Endometrium (tissue), 2 donors: ENCODE results near the gene LNX1.

ENCODE experiments used
- FAIRE-seq: peaks from 2 replicates; lab custom pipeline; 2012; peaks lifted over from hg19 to GRCh38; lab: Jason Lieb, UNC
- donor health status: control.
- donor health status: control.

LNX1 gene

DNA sequence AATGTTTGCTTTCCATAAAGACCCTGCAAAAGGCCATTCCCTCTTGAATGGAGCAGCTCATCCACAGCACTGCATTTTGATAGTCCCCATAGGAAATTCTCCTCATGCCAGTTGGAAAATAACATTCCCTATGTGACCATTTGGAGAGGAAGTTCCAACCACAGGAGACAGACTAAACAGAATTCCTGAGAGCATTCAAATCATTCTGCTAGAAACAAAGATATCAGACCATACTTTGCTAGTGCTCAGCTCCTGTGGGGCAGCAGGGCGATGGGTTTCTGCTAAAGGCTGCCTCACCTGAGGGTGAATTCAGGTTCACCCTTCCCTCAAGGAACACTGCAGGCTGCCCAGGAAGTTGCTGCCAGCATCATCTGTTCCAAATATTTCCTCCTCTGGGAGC, 58.8 kb downstream of the LNX1 start:
- FAIRE-seq: no peak

DNA sequence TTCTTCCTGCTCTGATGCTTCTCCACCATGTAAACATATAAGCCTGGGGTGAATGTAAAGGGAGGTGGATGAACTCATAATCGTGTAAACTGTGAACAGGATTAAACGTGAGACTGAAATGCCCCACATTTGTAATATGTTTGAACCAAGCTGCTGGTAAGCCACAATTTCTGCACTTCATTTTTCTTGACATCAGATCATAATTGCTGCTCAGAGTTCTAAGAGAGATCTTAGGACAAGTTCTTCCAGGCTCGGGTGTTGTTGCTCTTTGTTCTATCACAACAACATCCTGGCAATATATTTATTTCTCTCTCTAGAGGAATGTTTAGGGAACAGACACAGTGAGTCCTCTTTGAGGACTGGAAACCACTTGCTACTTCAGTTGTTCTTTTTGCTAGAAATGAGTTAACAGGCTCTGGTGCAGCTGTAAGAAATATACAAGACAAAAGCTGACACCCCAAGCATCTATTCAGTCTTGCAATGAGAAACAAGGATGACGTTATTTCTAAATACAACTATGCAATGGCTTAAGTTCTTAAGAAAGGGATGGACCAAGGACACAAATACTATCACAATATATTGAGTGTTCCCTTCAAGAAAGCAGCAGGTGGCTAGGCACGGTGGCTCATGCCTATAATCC, 59.6 kb downstream of the LNX1 start:
- no peak for FAIRE-seq

DNA sequence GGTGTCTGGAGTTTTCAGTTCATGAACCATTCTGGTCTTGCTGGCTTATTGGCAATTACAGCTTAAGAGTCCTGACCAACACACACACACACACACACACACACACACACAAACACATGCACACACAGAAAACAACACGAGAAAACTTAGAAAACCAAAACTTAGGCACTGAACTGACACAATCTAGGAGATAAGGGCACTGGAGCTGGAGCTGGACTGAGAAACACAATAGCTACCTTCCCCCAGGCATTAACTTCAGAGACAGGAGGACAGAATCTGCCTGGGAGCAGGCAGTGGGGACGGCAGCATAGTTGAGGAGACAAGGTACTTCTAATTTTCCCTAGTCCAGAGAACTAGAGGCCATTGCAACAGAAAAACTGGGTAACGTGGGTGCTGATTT, 62.3 kb downstream of the LNX1 start:
- no peak for FAIRE-seq

DNA sequence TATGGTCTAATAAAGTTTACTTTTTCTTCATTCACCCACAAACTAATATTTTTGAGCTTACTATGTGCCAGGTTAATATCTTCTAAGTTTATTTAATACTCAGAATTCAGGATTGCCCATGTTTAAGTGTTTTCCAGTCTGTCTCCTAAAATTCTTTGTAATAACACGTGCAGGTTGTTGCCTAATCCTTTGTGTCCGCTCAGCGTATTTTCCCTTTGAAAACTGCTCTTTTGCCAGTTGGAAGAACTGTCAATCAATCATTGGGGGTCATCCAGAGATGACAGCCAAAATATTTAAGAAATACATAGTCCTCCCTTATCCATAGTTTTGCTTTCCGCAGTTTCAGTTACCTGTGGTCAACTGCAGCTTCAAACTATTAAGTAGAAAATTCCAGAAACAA, 63.4 kb downstream of the LNX1 start:
- FAIRE-seq: no peak

DNA sequence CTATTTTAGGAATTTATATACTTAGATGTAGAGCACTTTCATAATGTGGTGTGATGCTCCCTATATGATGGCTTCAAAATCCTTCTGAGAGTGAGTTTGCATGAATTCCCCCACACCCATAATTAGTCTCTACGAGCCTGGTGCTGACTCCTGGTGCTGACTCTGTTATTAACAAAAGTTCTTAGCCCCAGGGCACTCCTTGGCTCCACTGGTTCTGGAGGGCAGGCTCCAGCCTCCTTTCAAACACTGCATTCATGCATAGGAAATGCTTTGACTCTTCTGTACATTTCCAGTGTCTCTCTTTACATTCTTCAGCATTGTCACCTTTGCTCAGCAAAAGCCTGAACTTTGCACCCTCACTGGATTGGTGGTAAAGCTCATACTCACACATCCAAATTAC, 64.0 kb downstream of the LNX1 start:
- no peak for FAIRE-seq

DNA sequence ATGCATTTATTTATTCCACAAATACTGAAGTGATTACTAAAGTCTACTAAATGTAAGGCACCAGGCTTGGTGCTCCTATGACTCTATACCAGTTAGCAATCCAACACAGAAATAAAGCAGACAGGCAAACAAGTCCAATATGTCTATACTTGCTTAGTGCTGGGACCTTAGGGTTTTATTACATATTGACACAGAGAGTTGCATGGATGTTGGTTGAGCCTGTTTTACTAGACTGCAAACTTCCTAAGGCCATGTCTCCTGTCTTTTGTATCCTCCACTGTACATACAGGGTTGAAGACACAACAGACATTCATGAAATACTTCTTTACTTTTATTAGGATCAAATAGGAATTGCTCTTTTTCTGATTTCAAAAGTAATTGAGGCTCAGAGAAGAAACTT, 69.0 kb downstream of the LNX1 start:
- FAIRE-seq: no peak

DNA sequence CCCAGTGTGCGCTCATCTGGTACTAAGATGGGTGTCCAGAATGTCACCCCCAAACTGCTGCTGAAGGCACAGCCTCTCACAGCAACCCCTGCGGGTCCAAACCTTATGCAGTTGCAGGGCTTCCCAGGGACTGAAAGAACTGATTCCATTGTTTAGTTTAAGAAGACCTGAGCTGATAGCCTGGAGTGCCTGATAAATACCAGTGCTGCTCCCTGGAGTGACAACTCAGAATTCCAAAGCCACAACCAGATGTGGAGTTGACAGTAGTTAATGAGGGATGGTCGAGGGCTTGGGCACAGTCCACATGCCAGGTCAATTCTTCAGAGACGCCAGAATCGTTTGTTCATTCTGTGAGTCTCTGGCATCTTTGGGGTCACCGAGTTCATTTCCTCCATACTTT, 71.2 kb downstream of the LNX1 start:
- no peak for FAIRE-seq

DNA sequence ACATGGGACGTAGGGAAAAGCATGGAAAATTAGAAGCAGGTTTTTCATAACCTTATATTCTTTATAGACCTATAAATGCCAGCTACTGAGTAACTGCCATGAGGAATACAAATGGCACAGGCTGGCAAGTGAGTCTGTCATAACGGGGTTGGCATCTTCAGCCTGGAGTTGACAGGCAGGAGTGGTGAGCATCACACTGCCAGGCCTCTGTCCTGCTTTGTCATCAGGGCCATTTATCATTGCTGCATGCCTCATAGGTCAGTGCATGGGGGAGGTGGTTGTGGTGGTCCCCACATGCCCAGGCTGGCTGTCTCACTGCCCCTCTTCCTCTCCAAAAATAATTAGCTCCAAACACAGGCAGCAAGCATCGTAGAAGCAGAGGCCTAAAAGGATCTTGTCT, 72.5 kb downstream of the LNX1 start:
- FAIRE-seq: no peak

DNA sequence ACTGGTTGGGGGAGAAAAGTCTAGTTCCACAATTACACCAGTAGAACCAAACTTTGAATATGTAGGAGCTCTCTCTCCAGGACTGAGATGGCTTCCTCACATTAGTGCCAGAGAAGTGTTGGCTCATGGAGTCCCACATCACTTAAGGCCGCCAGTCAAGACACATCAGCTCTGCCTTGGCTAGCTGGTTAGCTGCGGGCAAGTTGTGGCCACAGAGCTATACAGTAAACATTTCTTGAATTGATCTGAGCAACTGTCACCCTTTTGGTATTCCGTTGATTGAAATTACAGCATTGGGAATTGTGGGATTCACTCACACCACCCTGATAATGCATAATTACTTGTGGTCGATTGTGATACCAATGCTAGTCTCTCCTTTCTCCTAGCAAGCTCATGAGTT, 76.2 kb downstream of the LNX1 start:
- no peak for FAIRE-seq

- FAIRE-seq: no peak
Observed at GRCh38 chr4:53514509-53514908, 76.8 kb downstream of the LNX1 start.

- FAIRE-seq: no peak
Observed at GRCh38 chr4:53512608-53513007, 78.7 kb downstream of the LNX1 start.

GRCh38 chr4:53511014-53511413, 80.3 kb downstream of the LNX1 start:
- FAIRE-seq: no peak

DNA sequence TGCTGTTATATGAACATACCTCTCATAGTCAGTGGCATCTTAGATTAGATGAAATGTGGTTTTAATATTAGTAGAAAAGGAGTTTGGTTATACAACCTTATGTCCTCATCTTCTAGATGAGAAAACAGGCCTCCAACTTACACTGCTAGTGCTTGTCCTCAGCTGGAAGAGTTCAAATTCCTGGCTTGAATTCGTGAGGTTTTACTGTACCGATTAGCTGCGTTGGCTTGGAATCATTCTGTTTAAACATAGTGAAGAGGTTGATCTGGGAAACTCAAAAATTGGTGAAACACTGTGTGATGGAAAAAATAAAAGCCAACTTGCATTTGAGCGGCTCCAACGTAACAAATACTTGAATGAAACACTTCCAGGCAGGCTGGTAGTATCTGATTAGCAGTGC, 81.0 kb downstream of the LNX1 start:
- no peak for FAIRE-seq

DNA sequence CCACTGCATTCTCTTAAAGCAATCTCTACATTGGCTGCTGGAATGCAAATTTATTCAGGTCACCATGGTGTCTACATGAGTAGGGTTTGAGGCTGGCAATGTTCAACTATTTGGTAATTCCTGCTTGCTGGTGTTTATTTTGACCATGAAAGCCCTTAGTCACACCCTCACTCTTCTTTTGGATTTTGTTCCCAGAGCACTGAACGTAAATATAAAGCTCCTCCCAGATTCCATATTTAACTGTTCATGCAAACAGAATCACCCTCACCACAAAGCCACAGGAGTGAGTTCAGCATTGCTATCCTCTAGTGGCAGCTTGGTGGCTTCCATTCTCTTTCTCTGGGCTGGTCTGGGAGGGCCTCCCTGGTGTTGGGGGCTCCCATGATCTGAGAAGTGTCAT, 82.8 kb downstream of the LNX1 start:
- FAIRE-seq: no peak

- no peak for FAIRE-seq
Observed at GRCh38 chr4:53507671-53508286, 83.5 kb downstream of the LNX1 start.

DNA sequence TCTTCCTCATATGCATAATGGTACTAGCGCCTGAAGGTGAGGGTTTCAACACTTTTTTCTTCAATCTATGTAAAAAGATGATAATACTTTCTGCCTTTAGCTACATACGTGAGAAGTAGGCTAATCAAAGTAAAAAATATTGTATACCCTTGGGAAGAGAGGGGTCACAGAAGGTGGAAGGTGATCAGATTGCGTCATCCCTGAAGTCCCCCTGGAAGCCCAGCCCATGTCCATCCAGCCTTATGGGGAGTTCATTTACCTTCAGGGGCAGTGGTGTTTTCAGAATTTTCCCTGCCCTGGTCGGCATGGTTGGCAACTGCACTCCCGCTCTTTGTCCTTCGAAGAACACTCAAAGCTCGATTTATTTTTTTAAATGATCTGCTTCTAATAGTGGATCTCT, 84.2 kb downstream of the LNX1 start:
- FAIRE-seq: no peak

GRCh38 chr4:53505947-53506346, 85.3 kb downstream of the LNX1 start:
- FAIRE-seq: no peak

DNA sequence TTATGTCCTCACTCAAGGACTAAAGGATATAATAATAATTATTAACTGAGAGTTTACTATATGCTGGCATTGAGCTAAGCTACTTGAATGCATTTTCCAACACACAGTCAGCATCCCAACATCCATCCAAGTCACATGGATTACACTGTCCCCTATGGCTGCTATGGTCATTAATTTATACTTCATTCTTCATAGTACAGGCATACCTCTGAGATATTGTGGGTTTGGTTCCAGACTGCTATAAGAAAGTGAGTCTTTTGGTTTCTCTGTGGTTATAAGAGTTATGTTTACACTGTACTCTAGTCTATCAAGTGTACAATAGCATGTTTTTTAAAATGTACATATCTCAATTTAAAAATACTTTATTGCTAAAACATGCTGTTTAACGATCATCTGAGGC, 89.2 kb downstream of the LNX1 start:
- no peak for FAIRE-seq

GRCh38 chr4:53501561-53501960, 89.7 kb downstream of the LNX1 start:
- no peak for FAIRE-seq

GRCh38 chr4:53500546-53500945, 90.7 kb downstream of the LNX1 start:
- FAIRE-seq: no peak

- no peak for FAIRE-seq
Observed at GRCh38 chr4:53499791-53500190, 91.5 kb downstream of the LNX1 start.

GRCh38 chr4:53498706-53499105, 92.6 kb downstream of the LNX1 start:
- no peak for FAIRE-seq

DNA sequence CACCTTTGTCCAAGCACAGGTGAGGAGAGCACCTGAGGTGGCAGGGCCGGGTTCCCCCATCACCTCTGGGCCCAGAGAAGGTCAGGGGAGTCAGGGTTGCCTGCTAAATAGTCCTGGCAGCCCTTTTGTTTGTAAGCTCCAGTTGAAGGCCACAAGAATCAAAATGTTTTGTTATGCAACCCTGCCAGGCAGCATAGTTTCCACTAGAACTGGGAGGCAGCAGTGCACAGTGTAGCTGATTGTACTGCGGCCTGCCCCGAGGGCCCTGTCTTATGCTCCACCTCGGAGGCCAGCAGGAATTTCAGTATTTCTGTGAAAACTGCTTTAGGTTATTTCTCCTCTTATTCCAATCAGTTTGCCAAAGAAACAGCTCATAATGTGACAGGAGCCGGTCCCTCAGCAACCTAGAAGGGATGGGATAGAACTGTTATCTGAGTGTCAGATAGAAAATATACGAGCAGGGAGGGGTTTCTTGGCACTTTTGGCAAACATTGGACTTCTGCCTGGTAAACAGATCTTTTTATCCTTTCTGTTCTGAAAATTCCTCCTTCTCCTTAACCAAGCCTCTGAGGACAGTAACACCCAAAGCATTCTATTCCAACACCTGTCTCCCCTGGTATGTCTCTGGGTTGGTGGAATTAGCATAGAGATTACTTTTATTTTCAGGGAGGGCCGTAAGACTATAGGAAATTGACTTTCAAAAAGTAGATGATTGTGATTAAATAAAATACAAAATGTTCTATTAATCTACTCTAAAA, 93.6 kb downstream of the LNX1 start:
- no peak for FAIRE-seq

DNA sequence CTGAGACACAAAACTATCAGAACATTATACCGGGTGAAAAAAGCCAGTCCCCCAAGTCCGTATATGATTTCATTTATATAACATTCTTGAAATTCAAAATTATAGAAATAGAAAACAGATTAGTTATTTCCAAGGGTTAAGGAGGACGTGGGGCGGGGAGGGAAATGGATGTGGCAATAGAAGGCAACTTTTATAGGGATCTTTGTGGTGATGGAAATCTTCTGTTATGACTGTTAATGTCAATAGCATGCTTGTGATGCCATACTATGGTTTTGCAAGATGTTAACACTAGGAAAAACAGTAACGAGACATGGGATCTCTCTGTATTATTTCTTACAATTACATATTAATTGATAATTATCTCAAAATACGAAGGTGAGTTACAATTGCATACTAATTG, 96.4 kb downstream of the LNX1 start:
- FAIRE-seq: no peak
